ENCODE results near the gene KCNF1.

The KCNF1 gene

GRCh38 chr2:10901160-10901939 lies 10.4 kb upstream of the KCNF1 start:
- no peak for DNase-seq (ENCODE audit: low read depth in 2 of 2)

- DNase-seq (ENCODE audit: low read depth in 2 of 2): no peak
Measured at GRCh38 chr2:10903861-10904210, 7.9 kb upstream of the KCNF1 start.

- DNase-seq (ENCODE audit: low read depth in 2 of 2): no peak
Measured at GRCh38 chr2:10904455-10904854, 7.3 kb upstream of the KCNF1 start.

- DNase-seq (ENCODE audit: low read depth in 2 of 2): no peak
Measured at GRCh38 chr2:10905006-10905861, 6.5 kb upstream of the KCNF1 start.

GRCh38 chr2:10905862-10906143 lies 5.9 kb upstream of the KCNF1 start:
- no peak for DNase-seq (ENCODE audit: low read depth in 2 of 2)

- DNase-seq (ENCODE audit: low read depth in 2 of 2): no peak
Measured at GRCh38 chr2:10906926-10907625, 4.7 kb upstream of the KCNF1 start.

GRCh38 chr2:10908195-10908594 lies 3.5 kb upstream of the KCNF1 start:
- no peak for DNase-seq (ENCODE audit: low read depth in 2 of 2)

- no peak for DNase-seq (ENCODE audit: low read depth in 2 of 2)
Measured at GRCh38 chr2:10909050-10909995, 2.4 kb upstream of the KCNF1 start.

- DNase-seq (ENCODE audit: low read depth in 2 of 2): no peak
Measured at GRCh38 chr2:10909996-10910341, 1.8 kb upstream of the KCNF1 start.

GRCh38 chr2:10910625-10911024 lies 1.1 kb upstream of the KCNF1 start:
- DNase-seq (ENCODE audit: low read depth in 2 of 2): no peak

GRCh38 chr2:10912076-10912731 lies 470 bp downstream of the KCNF1 start:
- DNase-seq (ENCODE audit: low read depth in 2 of 2): no peak

GRCh38 chr2:10912796-10913455 lies 1.2 kb downstream of the KCNF1 start:
- DNase-seq (ENCODE audit: low read depth in 2 of 2): no peak

- no peak for DNase-seq (ENCODE audit: low read depth in 2 of 2)
Measured at GRCh38 chr2:10913501-10914271, 2.0 kb downstream of the KCNF1 start.

- DNase-seq (ENCODE audit: low read depth in 2 of 2): no peak
Measured at GRCh38 chr2:10914272-10914693, 2.5 kb downstream of the KCNF1 start.

GRCh38 chr2:10915236-10915635 lies 3.5 kb downstream of the KCNF1 start:
- no peak for DNase-seq (ENCODE audit: low read depth in 2 of 2)

GRCh38 chr2:10915731-10916276 lies 4.1 kb downstream of the KCNF1 start:
- DNase-seq (ENCODE audit: low read depth in 2 of 2): no peak

- DNase-seq (ENCODE audit: low read depth in 2 of 2): no peak
Measured at GRCh38 chr2:10916953-10917352, 5.2 kb downstream of the KCNF1 start.

GRCh38 chr2:10917927-10918326 lies 6.2 kb downstream of the KCNF1 start:
- DNase-seq (ENCODE audit: low read depth in 2 of 2): no peak

- no peak for DNase-seq (ENCODE audit: low read depth in 2 of 2)
Measured at GRCh38 chr2:10918661-10919409, 7.1 kb downstream of the KCNF1 start.
